Measurements from ENCODE around the gene EDIL3.
"Not testable (repeated sequence)": the region's sequence is repeated elsewhere in the genome, so short reads cannot be mapped to it uniquely, and the experiment has no call there.

Gene EDIL3

GRCh38 chr5:84063041-84063440, 321.6 kb downstream of the EDIL3 start:
- DNase-seq (ENCODE audit: low spot score): no peak

GRCh38 chr5:84059672-84060071, 325.0 kb downstream of the EDIL3 start:
- DNase-seq (ENCODE audit: low spot score): no peak

- no peak for DNase-seq (ENCODE audit: low spot score)
Measured at GRCh38 chr5:84058561-84058960, 326.1 kb downstream of the EDIL3 start.

GRCh38 chr5:84057211-84057610, 327.5 kb downstream of the EDIL3 start:
- DNase-seq (ENCODE audit: low spot score): no peak

GRCh38 chr5:84045964-84046363, 338.7 kb downstream of the EDIL3 start:
- no peak for DNase-seq (ENCODE audit: low spot score)

- DNase-seq (ENCODE audit: low spot score): no peak
Measured at GRCh38 chr5:84036842-84037241, 347.8 kb downstream of the EDIL3 start.

- no peak for DNase-seq (ENCODE audit: low spot score)
Measured at GRCh38 chr5:84032324-84032723, 352.4 kb downstream of the EDIL3 start.

- DNase-seq (ENCODE audit: low spot score): no peak
Measured at GRCh38 chr5:84028093-84028492, 356.6 kb downstream of the EDIL3 start.

- DNase-seq (ENCODE audit: low spot score): not testable (repeated sequence)
Measured at GRCh38 chr5:84018521-84018920, 366.2 kb downstream of the EDIL3 start.

- DNase-seq (ENCODE audit: low spot score): no peak
Measured at GRCh38 chr5:84017523-84018172, 367.0 kb downstream of the EDIL3 start.

GRCh38 chr5:84016085-84016484, 368.6 kb downstream of the EDIL3 start:
- DNase-seq (ENCODE audit: low spot score): no peak

GRCh38 chr5:84014966-84015365, 369.7 kb downstream of the EDIL3 start:
- no peak for DNase-seq (ENCODE audit: low spot score)

- DNase-seq (ENCODE audit: low spot score): no peak
Measured at GRCh38 chr5:83993803-83994202, 390.9 kb downstream of the EDIL3 start.

GRCh38 chr5:83991566-83992224, 393.0 kb downstream of the EDIL3 start:
- no peak for DNase-seq (ENCODE audit: low spot score)

- no peak for DNase-seq (ENCODE audit: low spot score)
Measured at GRCh38 chr5:83988293-83988685, 396.4 kb downstream of the EDIL3 start.

GRCh38 chr5:83987513-83988292, 397.0 kb downstream of the EDIL3 start:
- no peak for DNase-seq (ENCODE audit: low spot score)

GRCh38 chr5:83983852-83984251, 400.8 kb downstream of the EDIL3 start:
- DNase-seq (ENCODE audit: low spot score): no peak

GRCh38 chr5:83973925-83974815, 410.5 kb downstream of the EDIL3 start:
- no peak for DNase-seq (ENCODE audit: low spot score)

- no peak for DNase-seq (ENCODE audit: low spot score)
Measured at GRCh38 chr5:83972909-83973308, 411.8 kb downstream of the EDIL3 start.

GRCh38 chr5:83972236-83972635, 412.4 kb downstream of the EDIL3 start:
- DNase-seq (ENCODE audit: low spot score): no peak

- no peak for DNase-seq (ENCODE audit: low spot score)
Measured at GRCh38 chr5:83967417-83967816, 417.3 kb downstream of the EDIL3 start.

- no peak for DNase-seq (ENCODE audit: low spot score)
Measured at GRCh38 chr5:83965441-83965840, 419.2 kb downstream of the EDIL3 start.

All from CD4-positive, alpha-beta T cell treated with Interleukin-15 for 4 hours (primary cell).